22Rv1 (cell line): Measurements from ENCODE around the gene RGS7.
"Not testable (repeated sequence)": the region's sequence is repeated elsewhere in the genome, so short reads cannot be mapped to it uniquely, and the experiment has no call there.

Experiments used
- H3K27ac ChIP-seq: fragments of 450-650 bp; 2 replicates; pipeline ENCODE4 v1.5.1; 2017
- ZFX ChIP-seq: fragments of 450-650 bp; IDR thresholded peaks from 2 replicates; pipeline ENCODE4 v1.6.1; 2017; ENCODE audit warnings: antibody characterized with exemption, borderline replicate concordance
- TF ChIP-seq, protein P1 (sequence below): fragments of 450-650 bp; IDR thresholded peaks from 2 replicates; pipeline ENCODE4 v1.5.1; 2017; ENCODE audit warnings: mild to moderate bottlenecking

RGS7 gene

GRCh38 chr1:240758296-240758695 is 598.7 kb downstream of the RGS7 start:
- H3K27ac ChIP-seq: no peak overlapping the region
- no peak for TF ChIP-seq ZFX
- TF ChIP-seq, protein P1, sequence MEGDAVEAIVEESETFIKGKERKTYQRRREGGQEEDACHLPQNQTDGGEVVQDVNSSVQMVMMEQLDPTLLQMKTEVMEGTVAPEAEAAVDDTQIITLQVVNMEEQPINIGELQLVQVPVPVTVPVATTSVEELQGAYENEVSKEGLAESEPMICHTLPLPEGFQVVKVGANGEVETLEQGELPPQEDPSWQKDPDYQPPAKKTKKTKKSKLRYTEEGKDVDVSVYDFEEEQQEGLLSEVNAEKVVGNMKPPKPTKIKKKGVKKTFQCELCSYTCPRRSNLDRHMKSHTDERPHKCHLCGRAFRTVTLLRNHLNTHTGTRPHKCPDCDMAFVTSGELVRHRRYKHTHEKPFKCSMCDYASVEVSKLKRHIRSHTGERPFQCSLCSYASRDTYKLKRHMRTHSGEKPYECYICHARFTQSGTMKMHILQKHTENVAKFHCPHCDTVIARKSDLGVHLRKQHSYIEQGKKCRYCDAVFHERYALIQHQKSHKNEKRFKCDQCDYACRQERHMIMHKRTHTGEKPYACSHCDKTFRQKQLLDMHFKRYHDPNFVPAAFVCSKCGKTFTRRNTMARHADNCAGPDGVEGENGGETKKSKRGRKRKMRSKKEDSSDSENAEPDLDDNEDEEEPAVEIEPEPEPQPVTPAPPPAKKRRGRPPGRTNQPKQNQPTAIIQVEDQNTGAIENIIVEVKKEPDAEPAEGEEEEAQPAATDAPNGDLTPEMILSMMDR: no peak

DNA sequence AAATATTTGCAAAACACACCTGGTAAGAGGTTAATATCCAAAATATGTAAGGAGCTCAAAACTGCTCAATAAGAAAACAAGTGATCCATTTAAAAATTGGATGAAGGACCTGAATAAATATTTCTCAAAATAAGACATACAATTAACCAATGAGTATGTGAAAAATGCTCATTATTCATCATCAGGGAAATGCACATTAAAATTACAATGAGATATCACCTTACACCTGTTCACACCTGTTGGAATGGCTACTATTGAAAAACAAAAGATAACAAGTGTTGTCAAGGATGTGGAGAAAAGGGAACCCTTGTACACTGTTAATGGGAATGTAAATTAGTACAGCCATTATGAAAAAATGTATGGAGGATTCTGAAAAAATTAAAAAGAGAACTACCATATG is 609.1 kb downstream of the RGS7 start:
- TF ChIP-seq ZFX: no peak
- TF ChIP-seq, protein P1: no peak
- no peak overlapping the region for H3K27ac ChIP-seq

DNA sequence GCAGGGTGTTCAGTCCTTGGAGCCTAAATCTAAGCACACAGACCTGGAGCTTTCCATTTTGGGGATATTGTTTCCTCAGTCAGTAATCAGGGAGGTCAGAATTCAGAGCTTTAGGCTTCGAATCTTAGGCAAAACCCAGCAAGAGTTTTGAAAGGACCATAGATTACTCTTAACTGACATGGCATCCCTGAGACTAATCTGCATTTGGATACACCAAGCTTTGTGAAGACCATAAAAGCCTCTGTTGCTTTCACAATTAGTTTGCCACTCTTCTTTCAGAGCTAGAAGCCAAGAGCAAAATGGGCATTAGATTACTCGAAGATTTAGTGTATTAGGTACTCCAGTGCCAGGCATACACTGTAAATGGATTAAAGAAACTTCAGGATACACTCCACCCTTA is 613.3 kb downstream of the RGS7 start:
- TF ChIP-seq, protein P1: no peak
- TF ChIP-seq ZFX: no peak
- no peak overlapping the region for H3K27ac ChIP-seq

DNA sequence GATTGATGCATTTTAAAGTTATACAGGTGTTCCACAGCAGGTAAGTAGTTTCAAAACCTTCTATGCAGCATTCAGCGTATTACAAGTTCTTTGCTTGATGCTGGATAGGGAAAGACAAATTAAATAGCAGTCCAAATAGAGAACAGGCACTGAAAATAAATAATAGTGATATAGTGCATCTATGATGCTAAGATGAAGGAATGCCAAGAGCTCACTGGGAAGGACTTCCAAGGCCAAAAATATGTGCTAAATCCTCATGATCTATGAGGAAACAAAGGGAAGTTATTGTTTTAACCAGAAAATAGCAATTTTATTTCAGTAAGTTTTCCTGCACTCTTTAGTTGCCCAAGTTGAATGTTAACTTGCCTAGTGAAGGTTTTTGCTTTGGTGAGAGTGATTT is 617.3 kb downstream of the RGS7 start:
- no peak overlapping the region for H3K27ac ChIP-seq
- TF ChIP-seq, protein P1: no peak
- no peak for TF ChIP-seq ZFX

GRCh38 chr1:240739139-240739538 is 617.9 kb downstream of the RGS7 start:
- no peak overlapping the region for H3K27ac ChIP-seq
- TF ChIP-seq, protein P1: no peak
- TF ChIP-seq ZFX: no peak

DNA sequence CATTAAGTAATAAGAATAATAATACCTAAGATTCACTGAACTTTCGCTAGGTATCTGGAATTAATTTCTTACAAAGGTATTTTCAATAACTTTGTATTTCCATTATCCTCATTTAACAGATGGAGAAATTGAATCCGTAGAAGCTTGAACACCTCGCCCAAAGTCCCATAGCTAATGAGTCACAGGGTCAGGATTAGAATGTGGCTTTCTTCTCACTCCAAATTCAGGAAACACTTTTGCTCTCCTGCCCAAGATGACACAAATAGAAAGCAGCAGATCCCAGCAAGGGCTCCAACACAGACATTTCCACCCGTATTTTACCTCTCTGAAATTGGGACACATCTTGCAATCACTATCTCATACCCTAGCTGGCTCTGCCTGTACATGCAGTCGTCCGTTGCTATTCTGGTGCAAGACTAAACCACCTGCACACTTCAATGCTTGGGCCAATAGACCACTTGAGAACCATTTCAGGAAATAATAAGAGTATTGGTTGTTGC is 619.2 kb downstream of the RGS7 start:
- H3K27ac ChIP-seq: no peak overlapping the region
- TF ChIP-seq, protein P1: no peak
- TF ChIP-seq ZFX: no peak

- TF ChIP-seq, protein P1: no peak
- TF ChIP-seq ZFX: no peak
- no peak overlapping the region for H3K27ac ChIP-seq
These were observed 619.7 kb downstream of the RGS7 start for GRCh38 chr1:240737298-240737697.

DNA sequence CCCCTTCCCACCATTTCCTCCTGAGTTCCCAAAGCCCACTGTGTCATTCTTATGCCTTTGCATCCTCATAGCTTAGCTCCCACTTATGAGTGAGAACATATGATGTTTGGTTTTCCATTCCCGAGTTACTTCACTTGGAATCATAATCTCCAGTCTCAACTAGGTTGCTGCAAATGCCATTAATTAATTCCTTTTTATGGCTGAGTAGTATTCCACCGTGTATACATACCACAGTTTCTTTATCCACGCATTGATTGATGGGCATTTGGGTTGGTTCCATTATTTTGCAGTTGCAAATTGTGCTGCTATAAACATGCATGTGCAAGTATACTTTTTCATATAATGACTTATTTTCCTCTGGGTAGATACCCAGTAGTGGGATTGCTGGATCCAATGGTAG is 622.3 kb downstream of the RGS7 start:
- not testable (repeated sequence) for H3K27ac ChIP-seq
